Heart left ventricle (tissue), 13 donors: ENCODE data around the gene WWOX.

Source experiments
- POLR2A ChIP-seq, 2 donors: fragments of 450-650 bp; IDR thresholded peaks; one replicate each; pipeline ENCODE4 v1.6.1; 2017; ENCODE audit warnings: antibody characterized with exemption in 2 of 2, mild to moderate bottlenecking in 2 of 2, moderate library complexity in 2 of 2
- TF ChIP-seq, protein P1 (sequence below), 12 donors: fragments of 200-600 bp; sonication (generic) in 4 of 12; IDR thresholded peaks; one replicate each; pipeline versions ENCODE4 v1.5.0 to v1.8.0; 2018 to 2022; ENCODE audit warnings: antibody characterized with exemption in 12 of 12, mild to moderate bottlenecking in 5 of 12
- donor health status: ischemic (EF 13 %, LVEDD 7.1; RV severe dilation, severe dysfunction).
- donor health status: DM: no; HTN: yes; CAD: no.
- donor health status: DM: no; HTN: no; CAD: no.
- donor health status: ischemic (EF 25% LVEDD 6.9; RV normal size, moderate dysfunction).
- donor health status: ischemic (EF 25% LVEDD 5.7; RV mildly dilated, moderate dysfunction).
- donor health status: ischemic (EF 35%, LVEDD 5.7; RV mildly dilated, moderate dysfunction).
- donor health status: nonischemic (EF 11% LVEDD 7.7; RV severe dilation, severe dysfunction).
- donor health status: DM: yes; HTN: yes; CAD: no.
- donor health status: PGD.
- donor health status: ischemic (EF 29% LVEDD 5.4; RV normal size, mild dysfunction).
- donor health status: nonischemic (EF 23%, LVEDD 6.1; RV moderate dilation, normal function).

DNA sequence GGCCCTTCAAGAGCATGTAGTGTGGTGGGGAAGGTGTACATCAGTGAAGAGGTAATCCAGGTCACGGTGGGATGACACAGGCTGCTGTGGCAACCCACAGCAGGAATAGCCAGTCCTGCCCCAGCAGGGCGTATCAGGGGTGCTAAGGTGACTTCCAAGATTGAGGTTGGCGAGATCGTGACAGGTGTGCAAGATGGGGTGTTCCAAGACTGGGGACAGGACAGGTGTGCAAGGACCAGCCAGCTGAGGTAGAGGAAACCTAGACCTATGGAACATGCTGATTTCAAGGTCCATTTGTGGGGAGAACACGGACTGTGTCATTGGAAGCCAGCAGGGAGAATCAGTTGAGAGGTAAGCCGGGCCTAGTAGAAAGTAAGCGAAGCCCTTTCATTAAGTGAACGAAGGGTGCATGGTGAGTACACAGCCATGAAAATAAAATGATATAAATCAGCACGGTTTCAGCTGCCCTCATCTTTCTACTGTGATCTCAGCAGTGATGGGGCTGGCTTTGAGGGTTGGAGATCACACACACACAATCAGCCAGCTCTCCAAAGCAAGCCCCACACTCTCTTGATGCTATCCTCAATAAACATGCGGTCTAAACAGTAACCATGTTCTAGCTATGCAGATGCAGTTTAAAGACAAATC, 497.0 kb downstream of the WWOX start:
- TF ChIP-seq, protein P1, sequence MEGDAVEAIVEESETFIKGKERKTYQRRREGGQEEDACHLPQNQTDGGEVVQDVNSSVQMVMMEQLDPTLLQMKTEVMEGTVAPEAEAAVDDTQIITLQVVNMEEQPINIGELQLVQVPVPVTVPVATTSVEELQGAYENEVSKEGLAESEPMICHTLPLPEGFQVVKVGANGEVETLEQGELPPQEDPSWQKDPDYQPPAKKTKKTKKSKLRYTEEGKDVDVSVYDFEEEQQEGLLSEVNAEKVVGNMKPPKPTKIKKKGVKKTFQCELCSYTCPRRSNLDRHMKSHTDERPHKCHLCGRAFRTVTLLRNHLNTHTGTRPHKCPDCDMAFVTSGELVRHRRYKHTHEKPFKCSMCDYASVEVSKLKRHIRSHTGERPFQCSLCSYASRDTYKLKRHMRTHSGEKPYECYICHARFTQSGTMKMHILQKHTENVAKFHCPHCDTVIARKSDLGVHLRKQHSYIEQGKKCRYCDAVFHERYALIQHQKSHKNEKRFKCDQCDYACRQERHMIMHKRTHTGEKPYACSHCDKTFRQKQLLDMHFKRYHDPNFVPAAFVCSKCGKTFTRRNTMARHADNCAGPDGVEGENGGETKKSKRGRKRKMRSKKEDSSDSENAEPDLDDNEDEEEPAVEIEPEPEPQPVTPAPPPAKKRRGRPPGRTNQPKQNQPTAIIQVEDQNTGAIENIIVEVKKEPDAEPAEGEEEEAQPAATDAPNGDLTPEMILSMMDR (IDR thresholded peaks at IDR 0.05) = no peak
- TF ChIP-seq POLR2A (IDR thresholded peaks at IDR 0.05) = no peak
